Natural killer cell treated with Interleukin-12 subunit alpha and Interleukin-12 subunit beta and Interleukin-15 and Interleukin-18, amount 100 ng/mL, for 72 hours (primary cell): ENCODE data around the gene MED29. TPM values are rescaled to one million over a fixed set of nuclear protein-coding genes. Genes with fewer than 3 reads are reported as not detected.
A peak's percentile ranks its signal among the peaks of the same experiment; 100 is the strongest.

Source experiments
- ATAC-seq, 2 donors: fragments of 150-1000 bp; cut with Tn5 transposase in 1 of 2; sonication (Bioruptor Pico), chemical (Tn5 transposase) in 1 of 2; 2 replicates each; pipeline ENCODE4 v1.10.0; 2021
- DNase-seq: peaks from one replicate; pipeline ENCODE4 v3.0.0; 2022; ENCODE audit warnings: low spot score
- H3K27ac Mint-ChIP-seq, 2 donors: 1 replicate in 1 of 2; 2 replicates in 1 of 2; pipeline ENCODE4 v1.8.0; 2022; ENCODE audit warnings: mixed read lengths in 2 of 2, mild to moderate bottlenecking in 1 of 2, moderate library complexity in 1 of 2
- H3K27me3 Mint-ChIP-seq, 2 donors: 1 replicate in 1 of 2; 2 replicates in 1 of 2; pipeline ENCODE4 v1.8.0; 2022; ENCODE audit warnings: mixed read lengths in 2 of 2
- H3K36me3 Mint-ChIP-seq: one replicate; pipeline ENCODE4 v1.8.0; 2022; ENCODE audit warnings: mixed read lengths
- H3K4me1 Mint-ChIP-seq, 2 donors: 1 replicate in 1 of 2; 2 replicates in 1 of 2; pipeline ENCODE4 v1.8.0; 2022; ENCODE audit warnings: low read depth in 2 of 2, mixed read lengths in 2 of 2, mild to moderate bottlenecking in 1 of 2
- H3K4me3 Mint-ChIP-seq: one replicate; pipeline ENCODE4 v1.8.0; 2022; ENCODE audit warnings: mixed read lengths
- H3K9me3 Mint-ChIP-seq: 2 replicates; pipeline ENCODE4 v1.8.0; 2022; ENCODE audit warnings: mixed read lengths
- total RNA-seq, 2 donors: library from RNA; stranded (reverse); gene quantifications; one replicate each; pipeline ENCODE4 v1.2.3, GENCODE V29; 2022

Gene MED29
- total RNA-seq, 2 donors from 2014 or later = 22.2 to 35.2 TPM

GRCh38 chr19:39430675-39431593, 39.8 kb downstream of the MED29 start:
- Mint-ChIP-seq H3K9me3 (no peaks in the 10 kb centered on the region), H3K27ac (peak overlapping the region in 1 of 2 donors; percentile 99), H3K4me3 (peak overlapping the region; percentile 58), H3K4me1 (peaks cover 20 to 40% of the 10 kb centered on the region in 2 donors), H3K27me3 (no peaks in the 10 kb centered on the region), H3K36me3 (peaks cover 20% of the 10 kb centered on the region)
- ATAC-seq = peak; percentile 64 to 80
- no peak for DNase-seq

- H3K4me1 Mint-ChIP-seq = peaks cover 31 to 49% of the 10 kb centered on the region in 2 donors
- peak overlapping the region; percentile 100 for H3K4me3 Mint-ChIP-seq
- peaks cover 20% of the 10 kb centered on the region for H3K36me3 Mint-ChIP-seq
- H3K9me3 Mint-ChIP-seq = no peaks in the 10 kb centered on the region
- ATAC-seq (no peak), DNase-seq (no peak)
- peak overlapping the region in 1 of 2 donors; percentile 99 for H3K27ac Mint-ChIP-seq
- no peaks in the 10 kb centered on the region for H3K27me3 Mint-ChIP-seq
Observed at GRCh38 chr19:39432677-39433025, 41.5 kb downstream of the MED29 start.

- peak overlapping the region; percentile 99 for H3K27ac Mint-ChIP-seq
- no peaks in the 10 kb centered on the region for H3K9me3 Mint-ChIP-seq
- DNase-seq = no peak
- no peak for ATAC-seq
- peak overlapping the region; percentile 100 for H3K4me3 Mint-ChIP-seq
- H3K4me1 Mint-ChIP-seq = peaks cover 31 to 49% of the 10 kb centered on the region in 2 donors
- peaks cover 20% of the 10 kb centered on the region for H3K36me3 Mint-ChIP-seq
- no peaks in the 10 kb centered on the region for H3K27me3 Mint-ChIP-seq
Observed at GRCh38 chr19:39433480-39434079, 42.4 kb downstream of the MED29 start.

- H3K27ac Mint-ChIP-seq = peak overlapping the region; percentile 99
- H3K9me3 Mint-ChIP-seq = no peaks in the 10 kb centered on the region
- peak overlapping the region; percentile 100 for H3K4me3 Mint-ChIP-seq
- no peak for DNase-seq
- H3K4me1 Mint-ChIP-seq = peaks cover 31 to 49% of the 10 kb centered on the region in 2 donors
- no peak for ATAC-seq
- no peaks in the 10 kb centered on the region for H3K27me3 Mint-ChIP-seq
- peaks cover 20% of the 10 kb centered on the region for H3K36me3 Mint-ChIP-seq
Observed at GRCh38 chr19:39434123-39435076, 43.2 kb downstream of the MED29 start.

- peaks cover 20% of the 10 kb centered on the region for H3K36me3 Mint-ChIP-seq
- H3K4me1 Mint-ChIP-seq = peaks cover 37 to 49% of the 10 kb centered on the region in 2 donors
Observed at GRCh38 chr19:39435499-39436349, 44.5 kb downstream of the MED29 start, which contains the start of gene RPS16. TSS of gene RPS16 (minus strand) at chr19:39435949. CDS start at chr19:39435895, 54 bp downstream.

GRCh38 chr19:39436350-39436716, 45.2 kb downstream of the MED29 start:
- Mint-ChIP-seq H3K9me3 (no peaks in the 10 kb centered on the region), H3K27me3 (no peaks in the 10 kb centered on the region), H3K4me3 (peak overlapping the region; percentile 100), H3K4me1 (peaks cover 37 to 45% of the 10 kb centered on the region in 2 donors), H3K36me3 (peaks cover 20% of the 10 kb centered on the region), H3K27ac (peak overlapping the region; percentile 99)
- DNase-seq (no peak), ATAC-seq (no peak)

More at GRCh38 chr19:39435499-39436349, 44.5 kb downstream of the MED29 start, which contains the start of gene RPS16:
- peak within 1 kb of the TSS; percentile 99 for H3K27ac Mint-ChIP-seq
- H3K9me3 Mint-ChIP-seq = no peaks in the 10 kb centered on the region
- no peaks in the 10 kb centered on the region for H3K27me3 Mint-ChIP-seq
- ATAC-seq (peak; percentile 97 to 99), DNase-seq (peak; percentile 100)
- H3K4me3 Mint-ChIP-seq = peak within 1 kb of the TSS; percentile 100

GRCh38 chr19:39438270-39438934, 47.2 kb downstream of the MED29 start:
- Mint-ChIP-seq H3K27ac (no peak overlapping the region), H3K4me3 (no peak overlapping the region), H3K36me3 (peaks cover 15% of the 10 kb centered on the region), H3K9me3 (no peaks in the 10 kb centered on the region), H3K27me3 (no peaks in the 10 kb centered on the region), H3K4me1 (peaks cover 33 to 39% of the 10 kb centered on the region in 2 donors)
- ATAC-seq = no peak
- DNase-seq = no peak

- Mint-ChIP-seq H3K36me3 (peaks cover 10% of the 10 kb centered on the region), H3K9me3 (no peaks in the 10 kb centered on the region), H3K27ac (peak overlapping the region; percentile 95 to 96), H3K4me3 (peak overlapping the region; percentile 93), H3K4me1 (peaks cover 36 to 47% of the 10 kb centered on the region in 2 donors), H3K27me3 (no peaks in the 10 kb centered on the region)
- no peak for DNase-seq
- no peak for ATAC-seq
Observed at GRCh38 chr19:39444598-39445195, 53.5 kb downstream of the MED29 start.

GRCh38 chr19:39445196-39446111, 54.3 kb downstream of the MED29 start, which contains the start of gene SUPT5H:
TSS of gene SUPT5H (plus strand) at chr19:39445582. CDS start at chr19:39445891, 309 bp downstream.
- peak; percentile 97 to 99 for ATAC-seq
- peak within 1 kb of the TSS; percentile 95 to 96 for H3K27ac Mint-ChIP-seq
- H3K4me1 Mint-ChIP-seq = peaks cover 35 to 47% of the 10 kb centered on the region in 2 donors
- H3K27me3 Mint-ChIP-seq = no peaks in the 10 kb centered on the region
- no peaks in the 10 kb centered on the region for H3K9me3 Mint-ChIP-seq
- peaks cover 10% of the 10 kb centered on the region for H3K36me3 Mint-ChIP-seq
- peak; percentile 98 for DNase-seq
- peak within 1 kb of the TSS; percentile 93 for H3K4me3 Mint-ChIP-seq

GRCh38 chr19:39446365-39447084, 55.3 kb downstream of the MED29 start:
- H3K36me3 Mint-ChIP-seq = peaks cover 10% of the 10 kb centered on the region
- DNase-seq (no peak), ATAC-seq (no peak)
- H3K27ac Mint-ChIP-seq = peak overlapping the region; percentile 95 to 96
- peaks cover 38 to 52% of the 10 kb centered on the region in 2 donors for H3K4me1 Mint-ChIP-seq
- H3K4me3 Mint-ChIP-seq = peak overlapping the region; percentile 93
- no peaks in the 10 kb centered on the region for H3K27me3 Mint-ChIP-seq
- no peaks in the 10 kb centered on the region for H3K9me3 Mint-ChIP-seq
